K562 (cell line): ENCODE results near the gene TCFL5. TPM values are rescaled to one million over a fixed set of nuclear protein-coding genes. Genes with fewer than 3 reads are reported as not detected.
A peak's percentile ranks its signal among the peaks of the same experiment; 100 is the strongest.

Experiments
- CHCHD3 ChIP-seq: fragments of 250-450 bp; sonication (Bioruptor Pico); IDR thresholded peaks from 2 replicates; pipeline ENCODE4 v2.1.2; 2022; ENCODE audit warnings: mild to moderate bottlenecking
- CHD4 ChIP-seq: fragments of 200-600 bp; sonication (generic); IDR thresholded peaks from 3 replicates; pipeline ENCODE4 v1.6.1; 2012; ENCODE audit warnings: low read depth, mild to moderate bottlenecking, mixed read lengths, low read length, inconsistent platforms; ENCODE audit not compliant: insufficient read depth, insufficient replicate concordance, poor library complexity, severe bottlenecking
- E2F8 ChIP-seq: fragments of 450-650 bp; IDR thresholded peaks from 2 replicates; pipeline ENCODE4 v1.7.1; 2018; ENCODE audit warnings: mild to moderate bottlenecking, low read depth; ENCODE audit not compliant: partially characterized antibody
- EZH2 ChIP-seq: IDR thresholded peaks from 2 replicates; pipeline ENCODE4 v1.6.1; 2012; ENCODE audit warnings: low read depth, mild to moderate bottlenecking, inconsistent platforms, low read length, borderline replicate concordance
- HSF4 ChIP-seq: fragments of 250-450 bp; sonication (Bioruptor Pico); IDR thresholded peaks from 2 replicates; pipeline ENCODE4 v2.1.2; 2022; ENCODE audit warnings: mild to moderate bottlenecking, moderate library complexity, borderline replicate concordance
- MYBL2 ChIP-seq, 2 experiments: fragments of 450-650 bp in 1 of 2; sonication (generic) in 1 of 2; formaldehyde crosslinking in 1 of 2; IDR thresholded peaks; 2 replicates each; pipeline versions ENCODE4 v1.6.1 to v1.8.1; 2017 to 2022; ENCODE audit warnings: borderline replicate concordance in 1 of 2, inconsistent platforms in 1 of 2, low read depth in 1 of 2, mild to moderate bottlenecking in 1 of 2, missing genetic modification reagents in 1 of 2, moderate library complexity in 1 of 2
- NCOA1 ChIP-seq: fragments of 450-650 bp; IDR thresholded peaks from 2 replicates; pipeline ENCODE4 v1.6.1; 2016; ENCODE audit warnings: low read depth
- NELFE ChIP-seq: IDR thresholded peaks from 2 replicates; pipeline ENCODE4 v1.6.1; 2011; ENCODE audit warnings: mild to moderate bottlenecking; ENCODE audit not compliant: insufficient read depth, insufficient read length
- PHF8 ChIP-seq: fragments of 200-600 bp; sonication (generic); IDR thresholded peaks from 2 replicates; pipeline ENCODE4 v1.6.1; 2012; ENCODE audit warnings: mixed run types, mild to moderate bottlenecking, inconsistent platforms, low read length, moderate library complexity, borderline replicate concordance
- PREB ChIP-seq: sonication (generic); formaldehyde crosslinking; IDR thresholded peaks from 2 replicates; pipeline ENCODE4 v1.8.1; 2023; ENCODE audit warnings: mild to moderate bottlenecking, missing genetic modification reagents
- SAFB2 ChIP-seq: fragments of 200-400 bp; formaldehyde crosslinking; IDR thresholded peaks from 2 replicates; pipeline ENCODE4 v1.6.1; 2018; ENCODE audit warnings: borderline replicate concordance, low read length, low read depth, moderate library complexity; ENCODE audit not compliant: severe bottlenecking
- SMARCA4 ChIP-seq: fragments of 450-650 bp; IDR thresholded peaks from 2 replicates; pipeline ENCODE4 v1.6.1; 2016
- TAF9B ChIP-seq: fragments of 450-650 bp; IDR thresholded peaks from 2 replicates; pipeline ENCODE4 v1.6.1; 2018; ENCODE audit warnings: mild to moderate bottlenecking; ENCODE audit not compliant: partially characterized antibody
- ZBTB9 ChIP-seq: fragments of 450-650 bp; formaldehyde crosslinking; IDR thresholded peaks from 2 replicates; pipeline ENCODE4 v1.4.0; 2020; ENCODE audit warnings: mild to moderate bottlenecking, moderate library complexity
- ZNF507 ChIP-seq: conservative IDR thresholded peaks from 2 replicates; pipeline ENCODE4 v1.6.1; 2017; ENCODE audit warnings: missing genetic modification characterization, missing compliant biosample characterization
- ZNF584 ChIP-seq: fragments of 200-800 bp; sonication (Bioruptor generic); IDR thresholded peaks from 2 replicates; pipeline ENCODE4 v1.6.1; 2016; ENCODE audit warnings: low read depth, mild to moderate bottlenecking, missing genetic modification characterization, missing compliant biosample characterization
- ZNF695 ChIP-seq: fragments of 450-650 bp; formaldehyde crosslinking; IDR thresholded peaks from 2 replicates; pipeline ENCODE4 v1.4.0; 2020; ENCODE audit warnings: mild to moderate bottlenecking, moderate library complexity
- polyA plus RNA-seq, 8 experiments: library from polyadenylated mRNA; depleted of rRNA in 4 of 8; stranded (reverse) in 5 of 8; unstranded in 3 of 8; fragments of >200 nt; fragmentation: Nextera tagmentation in 2 of 8; fragmentation: Illumina TruSeq in 1 of 8; extraction: Ambion mirVana in 2 of 8; extraction: Trizol in 1 of 8; gene quantifications; 2 replicates each; pipeline versions ENCODE4 v1.2.1 to v1.2.3, GENCODE V29; 2011 to 2014; ENCODE audit warnings: inconsistent platforms in 1 of 8, missing spikeins in 1 of 8
- total RNA-seq, 7 experiments: library from RNA; depleted of rRNA in 6 of 7; stranded (reverse); fragments of >200 nt in 6 of 7; fragmentation: Illumina TruSeq in 2 of 7; extraction: Trizol in 2 of 7; gene quantifications; 2 replicates each; pipeline versions ENCODE4 v1.2.1 to v1.2.3, GENCODE V29; 2011 to 2021; ENCODE audit warnings: low replicate concordance in 1 of 7

Gene TCFL5
- total and polyA plus RNA-seq, 9 of the 15 experiments (the other 6 are each of a cell fraction or from before 2014, with no cell fraction given): 1.00 to 12.6 (median 9.1) TPM

GRCh38 chr20:62832951-62833391 is 28.7 kb downstream of the TCFL5 start (continued):
- TF ChIP-seq ZBTB9 (CRISPR knock-in tag) (no peak), ZNF507 (tag) (no peak), CHCHD3 (CRISPR knock-in tag) (no peak), E2F8 (no peak), EZH2 (no peak), NCOA1 (no peak), ZNF695 (CRISPR knock-in tag) (no peak), SAFB2 (no peak), NELFE (no peak), SMARCA4 (no peak), MYBL2 (IDR thresholded peaks at IDR 0.05; ENCODE audit: low read depth) (no peak), MYBL2 (CRISPR knock-in tag; IDR thresholded peaks at IDR 0.05; ENCODE audit: borderline replicate concordance) (no peak), ZNF584 (no peak), HSF4 (no peak), PHF8 (0 out of 2 replicates have a peak, but pooled peaks have one; percentile 14), TAF9B (no peak), CHD4 (no peak), PREB (CRISPR knock-in tag) (no peak)
